Trophoblast cell (in vitro differentiated cells and primary cell): ENCODE results near the gene SORCS1.

Experiments used
- DNase-seq, 2 donors: peaks; one replicate each; pipeline ENCODE4 v3.0.0-alpha.2; 2016
- H2AFZ ChIP-seq: 2 replicates; pipeline ENCODE4 v1.6.1; 2013; ENCODE audit warnings: low read length, moderate library complexity, mild to moderate bottlenecking; ENCODE audit not compliant: insufficient read depth, poor library complexity
- H2AK5ac ChIP-seq: 2 replicates; pipeline ENCODE4 v1.6.1; 2013; ENCODE audit warnings: mild to moderate bottlenecking, low read length
- H2BK120ac ChIP-seq: 2 replicates; pipeline ENCODE4 v1.6.1; 2013; ENCODE audit warnings: low read length, mild to moderate bottlenecking, moderate library complexity; ENCODE audit not compliant: insufficient read depth, poor library complexity
- H2BK12ac ChIP-seq: 2 replicates; pipeline ENCODE4 v1.6.1; 2013; ENCODE audit warnings: mild to moderate bottlenecking, low read length, moderate library complexity
- H2BK5ac ChIP-seq: 2 replicates; pipeline ENCODE4 v1.6.1; 2013; ENCODE audit warnings: low read length, low read depth, moderate library complexity, mild to moderate bottlenecking; ENCODE audit not compliant: poor library complexity
- H3K14ac ChIP-seq: 2 replicates; pipeline ENCODE4 v1.6.1; 2013; ENCODE audit warnings: mild to moderate bottlenecking, low read length
- H3K18ac ChIP-seq: 2 replicates; pipeline ENCODE4 v1.6.1; 2013; ENCODE audit warnings: mild to moderate bottlenecking, low read length
- H3K23ac ChIP-seq: 2 replicates; pipeline ENCODE4 v1.6.1; 2013; ENCODE audit warnings: low read length
- H3K27ac ChIP-seq: 2 replicates; pipeline ENCODE4 v1.5.1; 2013; ENCODE audit warnings: low read depth, mild to moderate bottlenecking, inconsistent platforms, low read length, moderate library complexity
- H3K27me3 ChIP-seq: 2 replicates; pipeline ENCODE4 v1.6.1; 2013; ENCODE audit warnings: inconsistent platforms, mild to moderate bottlenecking, low read length, moderate library complexity; ENCODE audit not compliant: insufficient read depth
- H3K36me3 ChIP-seq, 2 experiments: 1 replicate in 1 of 2; 2 replicates in 1 of 2; pipeline ENCODE4 v1.6.1; 2013; ENCODE audit warnings: low read length in 2 of 2, mild to moderate bottlenecking in 2 of 2, moderate library complexity in 1 of 2; ENCODE audit not compliant: insufficient read depth in 2 of 2, control insufficient read depth in 1 of 2
- H3K4ac ChIP-seq: 2 replicates; pipeline ENCODE4 v1.6.1; 2013; ENCODE audit warnings: low read depth, mild to moderate bottlenecking, low read length, moderate library complexity
- H3K4me1 ChIP-seq, 2 experiments: 1 replicate in 1 of 2; 2 replicates in 1 of 2; pipeline ENCODE4 v1.6.1; 2013; ENCODE audit warnings: low read length in 2 of 2, mild to moderate bottlenecking in 2 of 2, moderate library complexity in 1 of 2; ENCODE audit not compliant: insufficient read depth in 2 of 2, control insufficient read depth in 1 of 2
- H3K4me2 ChIP-seq: 2 replicates; pipeline ENCODE4 v1.6.1; 2013; ENCODE audit warnings: inconsistent platforms, mild to moderate bottlenecking, low read length, moderate library complexity
- H3K4me3 ChIP-seq: 2 replicates; pipeline ENCODE4 v1.5.1; 2013; ENCODE audit warnings: mild to moderate bottlenecking, low read depth, low read length, inconsistent platforms
- H3K79me1 ChIP-seq: one replicate; pipeline ENCODE4 v1.6.1; 2013; ENCODE audit warnings: low read length
- H3K79me2 ChIP-seq: 2 replicates; pipeline ENCODE4 v1.6.1; 2013; ENCODE audit warnings: low read length, mild to moderate bottlenecking; ENCODE audit not compliant: control insufficient read depth, insufficient read depth, poor library complexity
- H3K9ac ChIP-seq: 2 replicates; pipeline ENCODE4 v1.6.1; 2013; ENCODE audit warnings: mild to moderate bottlenecking, low read length
- H3K9me3 ChIP-seq: 2 replicates; pipeline ENCODE4 v1.6.1; 2013; ENCODE audit warnings: low read depth, mild to moderate bottlenecking, control low read depth, inconsistent platforms, low read length; ENCODE audit not compliant: insufficient read depth
- H4K12ac ChIP-seq: 2 replicates; pipeline ENCODE4 v1.6.1; 2013; ENCODE audit warnings: low read depth, mild to moderate bottlenecking, low read length, moderate library complexity
- H4K8ac ChIP-seq: 2 replicates; pipeline ENCODE4 v1.6.1; 2013; ENCODE audit warnings: low read depth, mild to moderate bottlenecking, low read length, moderate library complexity
- H4K91ac ChIP-seq: one replicate; pipeline ENCODE4 v1.6.1; 2013; ENCODE audit warnings: low read depth, mild to moderate bottlenecking, low read length, moderate library complexity
- WGBS: extraction: QIAGEN DNeasy Blood & Tissue Kit; methylation state at CpG from one replicate; pipeline ENCODE4 v1.1.7; 2013; ENCODE audit warnings: missing lambda C conversion rate; ENCODE audit not compliant: insufficient read length, insufficient coverage; ENCODE audit errors: extremely low coverage; 5-methylcytosine and 5-hydroxymethylcytosine counted together

SORCS1 gene

DNA sequence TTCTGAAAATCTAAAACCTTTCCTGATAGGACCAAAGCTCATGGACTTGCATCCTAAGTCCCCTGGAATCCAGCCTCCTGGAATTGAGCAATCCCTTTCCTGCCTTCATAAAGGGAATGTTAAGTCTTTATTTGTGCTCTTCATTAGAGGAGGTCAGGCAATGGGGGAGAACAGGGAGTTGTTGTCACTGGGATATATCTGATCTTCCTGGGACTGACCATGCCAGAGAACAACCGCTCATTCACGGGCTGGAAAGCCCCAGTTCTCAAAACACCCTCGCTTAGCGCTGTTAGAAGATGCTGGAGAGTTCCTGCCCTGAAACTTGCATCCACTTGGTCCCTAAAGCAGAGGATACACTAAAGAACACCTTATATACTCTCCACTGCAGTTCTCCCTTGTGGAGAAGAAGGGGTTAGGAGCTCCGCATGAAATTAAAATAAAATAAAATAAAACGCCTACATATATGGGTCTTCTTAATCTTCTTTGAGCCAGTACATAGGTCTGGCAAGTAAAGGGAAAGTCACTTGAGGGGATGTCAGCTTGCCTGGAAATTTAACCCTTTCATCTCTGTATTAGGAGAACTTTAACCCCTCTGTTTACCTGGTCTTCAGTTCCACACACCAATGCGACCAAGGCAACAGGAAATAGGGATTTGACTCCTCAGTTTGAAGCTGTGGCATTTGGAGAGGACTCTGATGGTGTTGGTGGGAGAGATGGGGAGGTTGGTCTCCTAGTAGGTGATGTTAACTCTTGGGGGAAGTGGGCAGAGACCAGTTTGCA is 1.2 kb downstream of the SORCS1 start:
- Histone ChIP-seq H2AFZ (no peak overlapping the region), H3K79me2 (no peaks in the 10 kb centered on the region), H3K18ac (no peak overlapping the region), H4K12ac (no peak overlapping the region), H2BK120ac (no peak overlapping the region), H3K4me3 (no peak overlapping the region), H3K9ac (no peak overlapping the region), H2AK5ac (no peak overlapping the region), H4K91ac (no peak overlapping the region), H3K4me2 (peak overlapping the region; percentile 99), H3K27ac (no peak overlapping the region), H3K4me1 (peaks cover 0 to 5% of the 10 kb centered on the region in 2 experiments), H3K23ac (peak overlapping the region; percentile 31), H2BK5ac (no peak overlapping the region), H4K8ac (no peak overlapping the region), H3K36me3 (no peaks in the 10 kb centered on the region), H3K27me3 (peaks cover 23% of the 10 kb centered on the region), H3K79me1 (no peaks in the 10 kb centered on the region), H3K4ac (no peak overlapping the region), H3K9me3 (peaks cover 2% of the 10 kb centered on the region), H2BK12ac (no peak overlapping the region), H3K14ac (no peak overlapping the region)
- WGBS, result no CpG with 5 or more reads among the region's 7 CpGs
- no peak for DNase-seq

DNA sequence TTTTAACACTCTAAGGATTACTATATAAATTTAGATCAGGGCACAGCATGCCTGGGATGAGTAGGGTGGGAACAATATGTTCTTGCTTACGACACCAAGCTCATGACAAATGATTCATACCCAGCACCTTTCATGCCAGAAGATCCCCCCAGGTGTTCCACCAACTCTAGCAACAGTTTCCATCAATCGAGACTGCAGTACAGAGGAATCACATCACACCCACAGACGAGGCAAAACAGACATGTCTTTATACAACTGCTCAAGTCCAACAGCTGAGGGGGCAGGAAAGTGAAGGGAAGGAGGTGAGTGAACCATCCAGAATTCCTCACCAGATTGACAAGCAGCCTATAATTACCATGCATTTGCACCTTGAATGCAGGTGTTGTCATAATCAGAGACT is 3.6 kb downstream of the SORCS1 start:
- no peak overlapping the region for H2BK12ac ChIP-seq
- no peak overlapping the region for H4K12ac ChIP-seq
- H2BK120ac ChIP-seq, result no peak overlapping the region
- H3K4ac ChIP-seq, result no peak overlapping the region
- no peak overlapping the region for H4K91ac ChIP-seq
- WGBS, result no CpG with 5 or more reads among the region's 3 CpGs
- H3K79me1 ChIP-seq, result no peaks in the 10 kb centered on the region
- no peak overlapping the region for H2BK5ac ChIP-seq
- no peak overlapping the region for H4K8ac ChIP-seq
- H2AK5ac ChIP-seq, result no peak overlapping the region
- no peaks in the 10 kb centered on the region for H3K79me2 ChIP-seq
- no peak overlapping the region for H3K4me3 ChIP-seq
- peaks cover 0 to 1% of the 10 kb centered on the region in 2 experiments for H3K36me3 ChIP-seq
- H3K27me3 ChIP-seq, result peaks cover 23% of the 10 kb centered on the region
- H3K4me1 ChIP-seq, result peaks cover 0 to 5% of the 10 kb centered on the region in 2 experiments
- H3K18ac ChIP-seq, result no peak overlapping the region
- no peak overlapping the region for H3K4me2 ChIP-seq
- peaks cover 2% of the 10 kb centered on the region for H3K9me3 ChIP-seq
- no peak for DNase-seq
- H2AFZ ChIP-seq, result no peak overlapping the region
- H3K14ac ChIP-seq, result no peak overlapping the region
- H3K27ac ChIP-seq, result no peak overlapping the region
- H3K9ac ChIP-seq, result no peak overlapping the region
- no peak overlapping the region for H3K23ac ChIP-seq

DNA sequence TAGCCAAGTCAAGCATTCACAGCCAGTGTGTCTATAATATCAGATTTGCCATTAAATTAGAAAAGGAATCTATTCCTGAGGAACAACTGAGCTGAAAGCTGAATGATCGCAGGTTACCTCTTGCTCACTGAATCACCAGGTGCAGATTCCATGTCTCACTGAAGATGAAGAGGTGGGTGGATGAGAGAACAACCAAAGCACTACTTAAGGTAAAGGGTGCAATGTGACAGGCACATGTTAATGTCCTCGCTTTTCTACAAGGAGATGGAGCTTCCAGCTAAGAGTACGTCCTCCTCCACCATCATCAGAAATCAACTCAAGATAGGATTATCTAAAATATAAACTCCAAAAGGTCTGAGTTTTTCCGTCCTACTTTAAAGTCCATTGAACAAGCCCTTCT is 4.6 kb downstream of the SORCS1 start:
- peaks cover 18% of the 10 kb centered on the region for H3K27me3 ChIP-seq
- DNase-seq, result no peak
- H2AFZ ChIP-seq, result no peak overlapping the region
- no peak overlapping the region for H3K23ac ChIP-seq
- H2BK5ac ChIP-seq, result no peak overlapping the region
- H3K4me2 ChIP-seq, result no peak overlapping the region
- no peak overlapping the region for H4K91ac ChIP-seq
- H2BK12ac ChIP-seq, result no peak overlapping the region
- H3K79me2 ChIP-seq, result no peaks in the 10 kb centered on the region
- H3K36me3 ChIP-seq, result peaks cover 0 to 1% of the 10 kb centered on the region in 2 experiments
- no peak overlapping the region for H3K4me3 ChIP-seq
- no peak overlapping the region for H3K27ac ChIP-seq
- no CpG with 5 or more reads among the region's 4 CpGs for WGBS
- H3K14ac ChIP-seq, result no peak overlapping the region
- H3K9me3 ChIP-seq, result peaks cover 2% of the 10 kb centered on the region
- H3K4me1 ChIP-seq, result peaks cover 0 to 5% of the 10 kb centered on the region in 2 experiments
- no peak overlapping the region for H2AK5ac ChIP-seq
- H3K18ac ChIP-seq, result no peak overlapping the region
- no peak overlapping the region for H3K4ac ChIP-seq
- no peaks in the 10 kb centered on the region for H3K79me1 ChIP-seq
- H3K9ac ChIP-seq, result no peak overlapping the region
- H4K12ac ChIP-seq, result no peak overlapping the region
- H4K8ac ChIP-seq, result no peak overlapping the region
- no peak overlapping the region for H2BK120ac ChIP-seq

DNA sequence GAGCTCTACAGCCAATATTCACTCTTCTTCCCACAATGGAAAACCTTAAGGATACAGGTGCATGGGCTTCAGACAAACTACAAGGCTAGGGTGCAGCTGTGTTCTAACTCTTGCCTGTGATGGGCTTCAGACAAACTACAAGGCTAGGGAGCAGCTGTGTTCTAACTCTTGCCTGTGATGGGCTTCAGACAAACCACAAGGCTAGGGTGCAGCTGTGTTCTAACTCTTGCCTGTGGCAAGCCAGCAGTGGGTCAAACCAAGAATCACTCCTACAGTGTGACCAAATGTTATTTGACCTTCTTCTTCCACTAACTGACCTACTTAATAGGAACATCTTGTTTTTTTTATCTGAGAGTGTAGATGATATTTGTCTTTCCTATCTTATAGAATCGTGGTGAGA is 7.4 kb downstream of the SORCS1 start:
- peaks cover 0 to 1% of the 10 kb centered on the region in 2 experiments for H3K36me3 ChIP-seq
- no peak overlapping the region for H4K12ac ChIP-seq
- no CpG with 5 or more reads among the region's 1 CpG for WGBS
- peaks cover 4% of the 10 kb centered on the region for H3K9me3 ChIP-seq
- no peak overlapping the region for H2BK5ac ChIP-seq
- H3K4me3 ChIP-seq, result no peak overlapping the region
- H2BK12ac ChIP-seq, result no peak overlapping the region
- H3K27ac ChIP-seq, result no peak overlapping the region
- H3K79me1 ChIP-seq, result no peaks in the 10 kb centered on the region
- no peak overlapping the region for H3K4ac ChIP-seq
- no peak overlapping the region for H3K4me2 ChIP-seq
- H2AK5ac ChIP-seq, result no peak overlapping the region
- no peak overlapping the region for H4K8ac ChIP-seq
- no peaks in the 10 kb centered on the region for H3K79me2 ChIP-seq
- H2BK120ac ChIP-seq, result no peak overlapping the region
- no peak overlapping the region for H2AFZ ChIP-seq
- DNase-seq, result no peak
- H4K91ac ChIP-seq, result no peak overlapping the region
- H3K9ac ChIP-seq, result no peak overlapping the region
- no peaks in the 10 kb centered on the region for H3K4me1 ChIP-seq
- H3K27me3 ChIP-seq, result no peaks in the 10 kb centered on the region
- no peak overlapping the region for H3K14ac ChIP-seq
- H3K18ac ChIP-seq, result no peak overlapping the region
- H3K23ac ChIP-seq, result no peak overlapping the region
